Measurements from ENCODE around the gene DLX3. TPM values are rescaled to one million over a fixed set of nuclear protein-coding genes. Genes with fewer than 3 reads are reported as not detected.

Gene DLX3
- total RNA-seq, 1 donor from 2014 or later = not detected

DNA sequence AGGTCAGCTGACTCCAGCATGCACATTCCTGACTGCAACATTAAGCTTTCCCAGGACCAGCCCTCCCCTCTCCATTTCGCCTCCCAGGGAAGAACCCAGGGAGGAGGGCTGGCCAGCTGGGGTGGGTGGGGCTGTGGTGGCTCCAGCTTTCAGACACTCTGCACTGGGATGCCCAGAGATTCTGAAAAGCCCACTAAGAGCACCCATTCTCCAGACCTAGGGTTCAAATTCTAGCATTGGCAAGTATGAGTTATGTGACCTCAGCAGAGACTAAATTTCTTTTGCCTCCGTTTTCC, 7.8 kb downstream of the DLX3 start:
- Mint-ChIP-seq H3K9me3 (ENCODE audit: unreplicated experiment) (no peaks in the 10 kb centered on the region), H3K36me3 (ENCODE audit: unreplicated experiment) (no peaks in the 10 kb centered on the region), H3K4me3 (ENCODE audit: unreplicated experiment) (no peak overlapping the region), H3K4me1 (ENCODE audit: unreplicated experiment) (peaks cover 2% of the 10 kb centered on the region), H3K27me3 (ENCODE audit: unreplicated experiment) (peaks cover 71% of the 10 kb centered on the region), H3K27ac (ENCODE audit: unreplicated experiment) (no peak overlapping the region)
- DNase-seq (ENCODE audit: extremely low spot score, unreplicated experiment) = no peak
- TF ChIP-seq, protein P1, sequence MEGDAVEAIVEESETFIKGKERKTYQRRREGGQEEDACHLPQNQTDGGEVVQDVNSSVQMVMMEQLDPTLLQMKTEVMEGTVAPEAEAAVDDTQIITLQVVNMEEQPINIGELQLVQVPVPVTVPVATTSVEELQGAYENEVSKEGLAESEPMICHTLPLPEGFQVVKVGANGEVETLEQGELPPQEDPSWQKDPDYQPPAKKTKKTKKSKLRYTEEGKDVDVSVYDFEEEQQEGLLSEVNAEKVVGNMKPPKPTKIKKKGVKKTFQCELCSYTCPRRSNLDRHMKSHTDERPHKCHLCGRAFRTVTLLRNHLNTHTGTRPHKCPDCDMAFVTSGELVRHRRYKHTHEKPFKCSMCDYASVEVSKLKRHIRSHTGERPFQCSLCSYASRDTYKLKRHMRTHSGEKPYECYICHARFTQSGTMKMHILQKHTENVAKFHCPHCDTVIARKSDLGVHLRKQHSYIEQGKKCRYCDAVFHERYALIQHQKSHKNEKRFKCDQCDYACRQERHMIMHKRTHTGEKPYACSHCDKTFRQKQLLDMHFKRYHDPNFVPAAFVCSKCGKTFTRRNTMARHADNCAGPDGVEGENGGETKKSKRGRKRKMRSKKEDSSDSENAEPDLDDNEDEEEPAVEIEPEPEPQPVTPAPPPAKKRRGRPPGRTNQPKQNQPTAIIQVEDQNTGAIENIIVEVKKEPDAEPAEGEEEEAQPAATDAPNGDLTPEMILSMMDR (IDR thresholded peaks at IDR 0.05) = no peak

DNA sequence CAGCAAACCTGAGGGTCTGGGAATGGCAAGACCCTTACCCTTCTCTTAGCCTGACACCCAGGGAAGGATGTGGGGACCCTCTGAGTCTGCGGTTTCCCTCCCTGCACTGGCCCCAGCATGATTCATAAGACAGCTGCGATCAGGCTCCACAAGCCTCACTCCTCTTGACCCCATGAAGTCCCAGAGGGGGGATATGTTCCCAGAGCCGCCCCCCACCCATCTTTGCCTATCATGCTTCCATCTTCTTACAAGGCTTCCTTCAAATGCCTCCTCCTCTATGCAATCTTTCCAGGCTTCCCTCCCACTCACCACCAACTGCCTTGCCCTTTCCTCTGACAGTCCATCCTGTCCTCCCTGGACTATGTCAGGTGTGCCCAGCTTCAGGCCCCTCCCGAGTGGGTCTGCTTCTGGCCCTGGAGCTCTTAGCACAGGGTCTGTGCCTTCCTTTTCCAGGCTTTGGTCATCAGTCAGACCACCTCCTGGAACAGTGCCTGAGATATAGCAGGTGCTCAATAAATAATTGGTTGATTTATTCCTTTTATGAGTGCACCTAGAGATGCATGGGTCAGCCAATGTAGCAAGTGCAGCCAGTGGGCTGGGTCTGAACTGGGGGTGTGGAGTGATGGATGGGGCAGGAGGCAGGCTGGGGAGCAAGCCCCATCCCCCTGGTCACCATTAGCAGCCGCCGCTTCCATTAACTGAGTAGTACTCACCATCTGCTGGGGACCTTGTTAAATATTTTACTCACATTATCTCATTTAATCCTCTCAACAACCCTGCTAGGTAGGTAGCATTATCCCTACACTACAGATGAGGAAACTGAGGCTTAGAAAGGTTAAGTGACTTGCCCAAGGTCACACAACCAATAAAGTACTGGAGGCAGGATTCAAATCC, 8.4 kb downstream of the DLX3 start:
- DNase-seq (ENCODE audit: extremely low spot score, unreplicated experiment) = no peak
- Mint-ChIP-seq H3K36me3 (ENCODE audit: unreplicated experiment) (no peaks in the 10 kb centered on the region), H3K27ac (ENCODE audit: unreplicated experiment) (no peak overlapping the region), H3K4me3 (ENCODE audit: unreplicated experiment) (no peak overlapping the region), H3K9me3 (ENCODE audit: unreplicated experiment) (no peaks in the 10 kb centered on the region), H3K4me1 (ENCODE audit: unreplicated experiment) (peaks cover 2% of the 10 kb centered on the region), H3K27me3 (ENCODE audit: unreplicated experiment) (peaks cover 70% of the 10 kb centered on the region)
- TF ChIP-seq, protein P1 (IDR thresholded peaks at IDR 0.05) = no peak

DNA sequence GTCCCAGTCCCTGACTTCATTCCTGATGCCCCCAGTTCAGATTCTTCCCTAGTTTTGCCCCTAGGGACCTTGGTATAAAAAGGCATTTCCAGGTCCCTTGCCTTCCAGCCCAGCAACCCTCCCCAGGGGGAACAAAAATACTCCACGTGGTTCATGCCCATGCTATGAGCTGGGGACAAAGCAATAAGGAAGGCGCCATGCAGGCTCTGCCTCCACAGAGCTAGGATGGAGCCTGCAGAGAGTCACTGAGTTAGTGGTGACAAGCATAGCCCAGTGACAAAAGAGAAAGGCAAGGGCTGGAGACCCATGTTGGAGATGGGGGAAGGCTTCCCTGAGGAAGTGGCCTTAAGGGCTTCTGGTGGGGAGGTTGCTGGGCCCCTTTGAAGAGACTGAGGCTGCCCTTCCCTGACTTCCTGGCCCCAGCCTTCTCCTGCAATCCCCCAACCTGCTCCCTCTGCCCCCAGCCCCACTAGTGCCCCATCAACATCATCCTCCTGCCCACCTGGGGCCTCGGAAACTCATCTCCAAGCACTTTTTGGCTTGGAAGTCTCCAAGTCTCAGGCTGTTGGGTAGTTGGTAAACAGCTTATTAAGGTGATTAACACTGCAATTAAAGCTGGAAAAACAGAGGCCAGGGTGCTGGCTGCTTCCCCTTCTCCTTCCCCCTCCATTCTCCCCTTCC, 9.6 kb downstream of the DLX3 start:
- Mint-ChIP-seq H3K4me3 (ENCODE audit: unreplicated experiment) (no peak overlapping the region), H3K27ac (ENCODE audit: unreplicated experiment) (no peak overlapping the region), H3K36me3 (ENCODE audit: unreplicated experiment) (no peaks in the 10 kb centered on the region), H3K4me1 (ENCODE audit: unreplicated experiment) (peaks cover 2% of the 10 kb centered on the region), H3K27me3 (ENCODE audit: unreplicated experiment) (peaks cover 70% of the 10 kb centered on the region), H3K9me3 (ENCODE audit: unreplicated experiment) (no peaks in the 10 kb centered on the region)
- TF ChIP-seq, protein P1 (IDR thresholded peaks at IDR 0.05) = no peak
- no peak for DNase-seq (ENCODE audit: extremely low spot score, unreplicated experiment)

DNA sequence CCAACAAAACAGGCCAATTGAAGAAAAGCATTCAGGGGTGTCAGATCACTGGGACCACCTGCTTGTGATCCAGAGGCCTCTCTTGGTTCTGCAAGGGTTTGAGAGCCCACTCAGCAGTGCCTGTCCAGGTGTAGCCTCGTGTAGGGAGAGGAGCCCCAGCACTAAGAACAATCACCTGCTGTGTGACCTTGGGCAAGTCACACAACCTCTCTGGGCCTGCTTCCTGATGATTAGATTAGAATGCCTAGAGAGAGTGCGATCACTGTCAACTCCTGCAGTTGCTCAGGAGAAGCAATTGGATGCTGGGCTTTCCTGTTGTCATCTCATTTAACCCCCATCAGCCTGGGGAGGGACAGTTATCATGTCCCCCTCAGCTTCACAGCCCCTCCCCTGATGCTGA, 10.2 kb downstream of the DLX3 start:
- Mint-ChIP-seq H3K4me3 (ENCODE audit: unreplicated experiment) (no peak overlapping the region), H3K9me3 (ENCODE audit: unreplicated experiment) (no peaks in the 10 kb centered on the region), H3K4me1 (ENCODE audit: unreplicated experiment) (peaks cover 2% of the 10 kb centered on the region), H3K27ac (ENCODE audit: unreplicated experiment) (no peak overlapping the region), H3K27me3 (ENCODE audit: unreplicated experiment) (peaks cover 70% of the 10 kb centered on the region), H3K36me3 (ENCODE audit: unreplicated experiment) (no peaks in the 10 kb centered on the region)
- DNase-seq (ENCODE audit: extremely low spot score, unreplicated experiment) = no peak
- TF ChIP-seq, protein P1 (IDR thresholded peaks at IDR 0.05) = no peak

DNA sequence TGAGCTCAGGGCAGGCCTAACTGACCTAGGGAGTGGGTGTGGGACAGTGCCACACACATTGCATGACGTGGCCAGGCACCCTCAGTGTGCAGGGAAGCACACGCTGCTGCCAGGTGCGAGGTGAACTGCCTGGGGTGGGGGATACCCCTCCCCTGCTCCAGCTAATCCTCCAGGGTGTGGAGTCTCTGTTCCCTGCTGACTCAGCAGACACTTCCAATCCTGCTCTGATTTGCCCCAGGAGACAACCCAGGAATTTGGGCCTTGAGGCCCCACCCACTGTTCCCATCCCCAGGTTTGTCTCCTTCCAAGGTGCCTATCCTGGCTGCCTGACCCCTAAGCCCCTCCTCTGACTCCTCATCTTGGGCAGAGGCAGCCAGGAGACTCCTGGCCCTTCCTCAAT, 10.7 kb downstream of the DLX3 start:
- Mint-ChIP-seq H3K36me3 (ENCODE audit: unreplicated experiment) (no peaks in the 10 kb centered on the region), H3K27me3 (ENCODE audit: unreplicated experiment) (peaks cover 70% of the 10 kb centered on the region), H3K27ac (ENCODE audit: unreplicated experiment) (no peak overlapping the region), H3K4me3 (ENCODE audit: unreplicated experiment) (no peak overlapping the region), H3K4me1 (ENCODE audit: unreplicated experiment) (peaks cover 2% of the 10 kb centered on the region), H3K9me3 (ENCODE audit: unreplicated experiment) (no peaks in the 10 kb centered on the region)
- TF ChIP-seq, protein P1 (IDR thresholded peaks at IDR 0.05) = no peak
- no peak for DNase-seq (ENCODE audit: extremely low spot score, unreplicated experiment)

Data from osteocyte (in vitro differentiated cells).